Measurements from ENCODE around the gene CFAP57.

The CFAP57 gene

DNA sequence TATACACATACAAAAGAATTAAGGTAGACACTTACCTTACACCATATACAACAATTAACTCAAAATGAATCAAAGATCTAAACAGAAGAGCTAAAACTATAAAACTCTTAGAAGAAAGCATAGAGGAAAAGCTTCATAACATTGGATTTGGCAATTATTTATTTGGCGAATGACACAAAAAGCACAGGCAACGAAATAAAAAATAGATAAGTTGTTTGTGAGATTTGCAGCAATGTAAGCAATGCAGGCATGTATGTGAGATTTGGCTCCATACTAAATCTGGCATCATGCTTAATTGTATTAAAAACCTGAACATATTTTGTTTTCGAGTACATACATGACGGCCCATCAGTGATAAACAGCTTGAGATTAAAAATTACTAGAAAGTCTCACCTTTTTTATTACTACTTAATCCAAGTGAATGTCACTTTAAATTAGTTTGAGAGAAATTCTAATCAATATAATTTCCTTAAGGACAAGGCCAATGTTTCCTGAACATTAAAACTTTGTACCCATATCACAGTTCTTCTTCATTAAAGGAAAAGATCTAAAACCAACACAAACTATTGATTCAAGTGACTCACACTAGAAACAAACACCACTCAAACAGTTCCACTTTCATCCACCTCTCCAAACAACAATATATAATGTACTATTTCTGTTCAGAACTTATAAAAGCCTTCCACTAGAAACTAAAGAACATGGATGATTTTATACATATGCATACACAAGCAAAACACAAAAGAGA is 74.5 kb downstream of the CFAP57 start:
- intact Hi-C loops (cut with DNase I): no loop called here
- DNase-seq: no peak

DNA sequence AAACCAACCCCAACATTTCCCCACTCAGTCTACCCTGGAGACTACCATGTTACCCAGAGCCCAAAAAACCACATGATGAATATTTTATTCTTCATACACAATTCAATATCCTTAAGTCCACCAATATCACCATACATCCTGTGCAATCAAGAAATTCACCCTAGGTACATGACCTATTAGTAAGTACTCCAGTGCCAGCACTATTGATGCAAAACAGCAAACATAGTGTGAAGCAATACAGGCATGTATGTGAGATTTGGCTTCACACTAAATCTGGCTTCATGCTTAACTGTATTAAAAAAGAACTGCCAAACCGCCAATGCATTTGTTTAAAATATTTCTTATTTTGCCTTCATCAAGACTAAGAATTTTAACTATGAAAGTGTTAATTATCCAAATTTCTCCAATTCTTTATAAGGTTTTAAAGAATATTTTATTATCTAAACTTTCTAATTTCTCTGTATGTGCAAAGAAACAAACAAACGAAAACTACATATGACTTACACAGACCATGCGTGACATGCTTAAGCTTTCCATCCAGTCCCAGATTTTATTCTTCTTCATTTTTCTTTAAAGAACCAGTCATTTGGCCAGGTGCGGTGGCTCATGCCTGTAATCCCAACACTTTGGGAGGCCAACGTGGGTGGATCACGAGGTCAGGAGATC is 75.3 kb downstream of the CFAP57 start:
- intact Hi-C loops (cut with DNase I): no loop called here
- DNase-seq: no peak

DNA sequence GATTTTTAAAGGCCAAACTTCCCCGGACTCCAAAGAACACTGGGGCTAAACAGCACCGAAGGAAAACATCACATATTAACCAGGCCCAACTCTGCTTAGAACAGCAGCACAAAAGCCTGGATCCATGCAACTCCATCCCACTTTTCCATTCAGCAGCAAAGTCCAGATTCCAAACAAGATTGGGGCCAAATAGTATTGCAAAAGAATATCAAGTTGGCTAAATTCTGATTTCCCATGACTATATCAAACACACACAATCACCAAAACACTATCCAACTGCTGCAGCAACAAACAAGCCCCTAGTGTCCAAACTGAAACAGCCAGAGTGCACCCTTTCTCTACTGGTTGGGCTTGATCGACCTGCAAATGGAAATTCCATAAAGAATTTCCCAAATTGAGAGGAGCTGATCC is 78.2 kb downstream of the CFAP57 start:
- DNase-seq: peak in 2 of 42 donors; percentile 6 to 18
- intact Hi-C loops (cut with DNase I): no loop called here

DNA sequence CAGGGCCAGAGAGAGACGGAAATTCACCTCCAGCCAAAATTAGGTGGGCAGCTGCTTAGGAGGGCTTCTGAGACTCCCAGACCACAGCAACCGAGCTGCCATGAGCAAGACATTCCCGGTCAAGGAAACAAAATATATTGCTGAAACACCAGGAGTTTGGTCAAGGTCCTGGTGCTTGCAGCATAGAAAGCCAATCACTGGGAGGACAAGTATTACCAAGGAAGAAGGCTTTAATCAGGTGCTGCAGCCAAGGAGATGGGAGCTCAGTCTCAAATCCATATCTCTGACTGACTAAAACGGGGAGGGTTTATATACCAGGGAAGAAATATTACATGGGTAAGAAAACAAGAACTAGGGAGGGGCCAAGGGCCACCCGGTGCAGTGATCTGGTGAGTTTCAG is 78.9 kb downstream of the CFAP57 start:
- intact Hi-C loops (cut with DNase I): no loop called here
- peak in 1 of 42 donors; percentile 22 for DNase-seq

DNA sequence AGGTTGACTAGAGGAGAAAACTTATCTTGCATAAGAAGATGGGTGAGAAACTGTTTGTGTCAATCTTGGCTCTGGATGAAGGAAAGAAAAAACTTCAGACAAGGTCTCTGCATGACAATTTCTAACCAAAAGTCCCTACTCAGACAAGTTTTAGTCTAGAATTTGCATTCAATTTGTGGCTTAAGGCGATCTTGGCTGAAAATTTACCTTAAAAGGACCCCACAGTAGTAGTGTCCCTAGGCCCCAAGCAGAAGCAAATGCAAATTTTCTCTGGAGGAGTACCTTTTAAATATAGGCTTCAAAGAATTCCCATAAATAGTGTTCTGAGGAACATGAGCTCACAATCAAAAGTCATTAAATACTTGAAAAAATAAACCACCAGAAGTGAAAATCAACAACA is 80.1 kb downstream of the CFAP57 start:
- no peak for DNase-seq
- intact Hi-C loops (cut with DNase I): no loop called here

DNA sequence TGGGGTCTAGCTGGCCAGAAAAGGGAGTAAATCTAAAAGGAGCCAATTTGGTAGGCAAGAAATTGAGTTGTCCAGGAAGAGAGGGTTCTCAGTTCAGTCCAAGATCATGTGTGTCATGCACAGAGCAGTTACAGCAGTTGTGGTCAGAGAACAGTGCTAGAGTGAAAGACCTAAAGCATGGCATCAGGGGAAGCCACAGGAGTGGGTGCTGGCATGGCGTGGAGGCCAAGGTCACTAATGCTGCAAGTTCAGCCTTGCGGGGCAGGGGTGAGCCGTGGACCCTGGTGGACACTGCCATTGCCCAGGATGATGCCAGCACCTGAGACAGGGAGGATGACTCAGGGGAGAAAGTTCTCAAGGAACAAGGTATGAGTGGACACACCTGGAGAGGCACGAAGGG is 81.0 kb downstream of the CFAP57 start:
- intact Hi-C loops (cut with DNase I): no loop called here
- peak in 4 of 42 donors; percentile 7 to 26 (median 9) for DNase-seq

DNA sequence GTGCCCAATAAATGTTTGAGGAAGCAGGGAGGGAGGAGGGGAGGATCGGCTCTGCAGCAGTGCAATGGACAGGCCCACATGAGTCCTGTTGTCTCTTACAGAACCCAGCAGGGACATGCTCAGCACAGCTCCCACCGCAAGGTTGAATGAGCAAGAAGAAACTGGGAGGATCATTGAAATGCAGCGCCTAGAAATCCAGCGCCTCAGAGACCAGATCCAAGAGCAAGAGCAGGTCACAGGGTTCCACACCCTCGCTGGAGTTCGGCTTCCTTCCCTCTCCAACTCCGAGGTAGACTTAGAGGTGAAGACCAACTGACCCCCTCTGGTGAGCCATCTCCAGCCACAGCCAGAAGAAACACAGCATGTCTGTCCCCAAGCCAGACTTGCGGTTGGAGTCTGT is 81.7 kb downstream of the CFAP57 start:
- DNase-seq: peak in 6 of 42 donors; percentile 2 to 33 (median 8)
- intact Hi-C loops (cut with DNase I): no loop called here

DNA sequence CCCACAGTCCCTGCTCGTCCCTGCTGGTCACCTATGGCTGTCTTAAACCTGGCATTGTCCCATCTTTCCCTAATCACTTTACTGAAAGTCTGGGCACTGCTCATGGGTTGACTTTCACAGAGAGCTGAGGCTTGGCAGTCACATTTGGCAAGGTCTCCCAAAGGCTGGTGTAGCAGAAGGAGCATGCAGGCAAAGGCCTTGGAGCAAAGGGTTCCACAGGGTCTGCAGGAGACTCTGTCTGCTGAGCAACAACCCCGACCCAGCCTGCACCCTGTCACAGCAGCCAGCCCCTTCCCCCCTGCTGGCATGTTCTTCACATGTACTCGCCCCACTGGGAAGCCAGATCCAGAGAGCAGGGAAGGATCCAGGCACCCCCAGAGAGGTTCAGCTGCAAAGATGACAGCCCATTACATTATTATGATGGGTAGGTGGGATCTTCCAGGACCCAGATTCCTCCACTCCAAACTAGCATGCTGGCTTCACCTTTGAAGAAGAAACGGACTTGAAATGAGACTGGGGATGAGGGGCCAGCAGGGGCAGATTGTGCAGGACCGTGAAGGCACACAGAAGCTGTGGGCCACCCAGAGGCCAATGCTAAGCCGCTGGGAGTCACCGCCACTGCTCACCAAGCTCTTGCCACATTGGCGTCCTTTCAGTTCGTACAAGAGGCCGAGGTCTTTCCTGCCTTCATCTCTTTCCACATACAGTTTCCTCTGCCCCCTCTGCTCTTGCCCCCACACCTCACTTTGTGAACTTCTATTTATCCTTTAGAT is 83.5 kb downstream of the CFAP57 start:
- peak in 6 of 42 donors; percentile 12 to 40 (median 20) for DNase-seq
- intact Hi-C loops (cut with DNase I): no loop called here

DNA sequence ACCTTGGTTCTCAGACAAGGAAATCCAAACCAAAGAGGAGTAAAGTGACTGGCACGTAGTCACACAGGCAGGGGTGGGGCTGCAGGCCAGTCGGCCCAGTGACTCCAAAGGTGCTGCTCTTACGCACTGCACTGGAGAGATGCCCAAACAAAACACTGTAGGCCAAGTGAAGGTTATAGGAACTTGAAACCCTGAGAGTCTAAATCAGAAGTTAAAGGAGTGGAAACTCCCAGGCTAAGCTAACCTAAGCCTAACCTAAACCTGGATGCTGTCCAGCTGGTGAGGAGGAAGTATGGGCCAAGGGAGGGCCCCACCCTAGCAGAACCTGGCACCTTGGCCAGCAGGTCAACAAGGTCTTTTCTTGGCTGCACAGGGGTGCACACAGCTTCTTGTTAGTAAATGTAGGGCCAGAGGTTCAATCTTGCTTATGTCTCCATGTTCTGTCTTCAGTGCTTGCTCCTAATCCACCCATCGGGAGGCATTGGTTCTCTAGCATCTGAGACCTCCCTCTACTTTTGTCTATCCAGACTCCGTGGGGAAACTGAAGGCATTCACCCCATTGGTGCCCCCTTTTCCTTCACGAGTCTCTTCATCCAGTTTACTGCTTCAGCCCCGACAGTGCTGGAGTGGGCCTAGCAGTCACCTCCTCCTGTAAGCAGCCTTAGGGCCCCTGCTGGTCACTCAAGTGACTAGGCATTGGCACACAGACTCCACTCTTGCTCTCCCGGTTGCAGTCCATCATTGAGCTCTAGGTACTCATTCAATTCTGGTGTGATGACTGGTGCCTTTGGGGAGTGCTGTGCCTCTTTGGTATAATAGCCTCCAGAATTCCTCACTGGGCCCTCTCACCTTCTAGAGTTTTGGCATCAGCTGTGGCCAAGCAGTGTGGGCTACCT is 84.8 kb downstream of the CFAP57 start:
- intact Hi-C loops (cut with DNase I): no loop called here
- DNase-seq: peak in 4 of 42 donors; percentile 5 to 31 (median 14)

DNA sequence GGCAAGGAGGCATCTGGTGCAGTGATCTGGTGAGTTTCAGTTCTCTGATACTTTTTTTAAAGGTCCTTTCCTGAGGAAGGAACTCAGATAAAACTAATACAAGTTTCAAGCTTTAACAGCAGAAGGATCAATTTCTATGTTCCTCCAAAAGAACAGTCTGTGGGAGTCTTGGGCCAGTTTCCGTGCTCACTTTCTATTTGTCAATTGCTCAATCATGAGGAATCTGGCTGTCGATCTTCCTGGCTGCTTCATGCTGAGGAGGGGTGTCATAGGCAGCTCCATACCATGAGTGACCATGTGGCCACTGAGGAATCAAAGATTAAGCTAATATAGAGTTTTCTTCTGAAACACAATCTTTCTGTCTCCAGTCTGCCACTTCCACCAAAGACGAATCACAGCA is 86.2 kb downstream of the CFAP57 start:
- peak in 2 of 42 donors; percentile 2 to 29 for DNase-seq
- intact Hi-C loops (cut with DNase I): no loop called here

DNA sequence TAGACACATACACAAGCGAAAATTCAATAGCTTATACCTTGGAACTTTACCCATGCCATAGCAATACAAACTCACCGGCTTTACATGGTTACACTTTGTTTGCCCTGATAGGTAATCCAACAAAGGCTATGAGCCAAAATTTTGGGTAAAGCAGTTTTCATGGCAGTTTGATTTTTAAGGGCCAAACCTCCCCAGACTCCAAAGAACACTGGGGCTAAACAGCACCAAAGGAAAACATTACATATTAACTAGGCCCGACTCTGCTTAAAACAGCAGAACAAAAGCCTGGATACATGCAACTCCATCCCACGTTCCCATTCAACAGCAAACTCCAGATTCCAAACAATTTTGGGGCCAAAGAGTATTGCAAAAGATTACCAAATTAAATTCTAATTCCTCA is 93.3 kb downstream of the CFAP57 start:
- intact Hi-C loops (cut with DNase I): no loop called here
- DNase-seq: peak in 1 of 42 donors; percentile 10

DNA sequence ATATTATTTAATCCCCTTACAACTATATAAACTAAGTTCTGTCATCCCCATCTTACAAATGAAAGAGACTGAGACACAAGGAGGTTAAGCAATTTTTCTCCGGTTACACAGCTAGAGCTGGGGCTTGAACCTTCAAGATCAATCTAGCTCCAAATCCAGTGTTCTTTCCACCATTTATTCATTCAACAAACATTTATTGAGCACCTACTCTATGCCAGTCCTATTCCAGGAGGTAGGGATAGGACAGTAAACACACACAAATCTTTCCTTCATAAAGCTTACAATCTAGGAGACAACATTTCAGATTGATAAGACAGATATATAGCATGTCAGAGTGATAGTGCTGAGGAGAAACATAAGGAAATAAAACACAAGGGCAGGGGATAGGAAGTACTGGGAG is 94.8 kb downstream of the CFAP57 start:
- intact Hi-C loops (cut with DNase I): no loop called here
- DNase-seq: no peak

DNA sequence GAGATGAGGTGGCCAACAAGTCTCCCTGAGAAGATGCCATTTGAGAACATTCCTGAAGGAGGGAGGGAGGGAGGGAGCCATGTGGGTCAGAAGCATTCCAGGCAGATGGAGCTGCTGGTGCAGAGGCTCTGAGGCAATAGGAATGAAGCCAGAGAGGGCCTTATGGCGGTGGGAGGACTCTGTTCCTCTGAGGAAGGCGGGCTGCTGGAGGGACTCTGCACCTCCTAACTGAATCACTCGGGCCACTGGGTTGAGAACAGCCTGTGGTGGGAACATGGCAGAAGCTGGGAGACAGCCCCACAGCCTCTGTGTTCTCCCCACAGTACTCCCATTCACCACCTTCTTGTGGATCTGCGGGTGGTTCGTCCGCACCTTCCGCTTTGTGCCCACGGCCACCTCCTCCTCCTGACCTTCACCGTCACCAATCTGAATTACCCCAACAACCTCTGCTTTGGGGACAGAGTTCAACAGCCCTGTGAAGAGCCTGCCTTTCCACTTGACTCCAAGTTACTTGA is 95.2 kb downstream of the CFAP57 start:
- intact Hi-C loops (cut with DNase I): no loop called here
- peak in 7 of 42 donors; percentile 1 to 33 (median 15) for DNase-seq

DNA sequence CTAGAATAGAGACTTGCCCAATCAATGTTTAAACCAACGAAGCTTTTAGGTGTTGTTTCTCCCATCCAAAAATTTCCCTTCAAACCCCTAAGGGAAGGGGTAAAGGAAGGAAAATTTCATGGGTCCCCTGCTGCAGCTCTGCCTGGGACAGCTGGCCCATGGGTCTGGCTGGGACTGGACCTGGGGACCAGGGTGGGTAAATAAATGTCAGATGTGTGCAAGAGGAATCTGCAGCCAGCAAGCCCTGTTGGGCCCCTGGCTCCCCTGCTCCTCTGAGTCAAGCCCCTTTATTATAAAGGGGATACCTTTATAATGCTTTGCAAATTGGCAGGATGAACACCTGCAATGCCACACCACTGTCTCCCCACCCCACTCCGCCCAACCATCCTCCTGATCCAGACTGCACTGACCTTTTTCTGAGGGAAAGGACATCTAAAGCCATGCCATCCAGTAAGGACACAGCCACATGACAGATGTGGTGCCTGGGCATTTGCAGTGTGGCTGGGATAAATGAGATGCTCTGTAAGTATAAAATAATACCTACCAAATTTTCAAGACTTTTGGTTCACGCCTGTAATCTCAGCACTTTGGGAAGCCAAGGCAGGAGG is 95.8 kb downstream of the CFAP57 start:
- DNase-seq: peak in 6 of 42 donors; percentile 1 to 36 (median 14)
- intact Hi-C loops (cut with DNase I): no loop called here

DNA sequence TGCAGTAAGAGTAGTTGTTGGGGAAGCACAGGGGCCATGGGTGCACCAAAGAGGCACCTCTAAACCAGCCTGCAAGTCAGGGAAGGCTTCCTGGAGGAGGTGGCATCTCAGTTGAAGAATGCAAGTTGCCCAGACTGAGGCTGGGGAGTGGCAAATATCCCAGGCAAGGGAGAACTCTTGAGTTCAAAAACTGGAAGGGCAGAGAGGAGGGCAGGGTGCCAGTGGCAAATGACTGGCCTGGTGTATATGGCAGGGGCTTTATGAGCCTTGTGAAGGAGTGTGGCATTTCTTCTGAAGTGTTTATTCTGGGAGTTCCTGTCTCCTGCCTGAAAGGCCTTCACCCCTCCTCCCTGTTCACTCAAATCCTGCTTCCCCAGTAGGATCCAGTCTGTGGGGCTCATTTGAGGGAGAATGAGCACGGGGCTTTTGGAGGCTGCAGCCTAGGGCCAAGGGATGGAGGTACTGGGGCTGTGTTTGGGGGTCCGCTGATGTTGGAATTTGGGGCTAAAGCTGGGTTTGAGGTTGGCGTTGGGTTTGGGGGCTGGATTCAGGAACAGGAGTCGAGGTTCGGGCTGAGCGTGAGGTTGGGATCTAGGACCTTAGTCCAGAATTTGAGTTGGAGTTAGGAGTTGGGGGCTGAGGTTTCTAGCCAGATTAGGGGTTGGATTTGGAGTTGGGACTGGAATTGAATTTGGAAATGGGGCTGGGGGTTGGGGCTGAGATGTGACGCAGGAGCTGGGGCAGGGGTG is 97.7 kb downstream of the CFAP57 start, which contains the start of gene TMEM125:
Gene TMEM125, plus strand, starts transcription at position 357 of the 749 bp plus-strand sequence. CDS start 2,740 bp downstream, outside the sequence.
- DNase-seq: peak in 7 of 42 donors; percentile 5 to 43 (median 21)
- intact Hi-C loops (cut with DNase I): no loop called here

DNA sequence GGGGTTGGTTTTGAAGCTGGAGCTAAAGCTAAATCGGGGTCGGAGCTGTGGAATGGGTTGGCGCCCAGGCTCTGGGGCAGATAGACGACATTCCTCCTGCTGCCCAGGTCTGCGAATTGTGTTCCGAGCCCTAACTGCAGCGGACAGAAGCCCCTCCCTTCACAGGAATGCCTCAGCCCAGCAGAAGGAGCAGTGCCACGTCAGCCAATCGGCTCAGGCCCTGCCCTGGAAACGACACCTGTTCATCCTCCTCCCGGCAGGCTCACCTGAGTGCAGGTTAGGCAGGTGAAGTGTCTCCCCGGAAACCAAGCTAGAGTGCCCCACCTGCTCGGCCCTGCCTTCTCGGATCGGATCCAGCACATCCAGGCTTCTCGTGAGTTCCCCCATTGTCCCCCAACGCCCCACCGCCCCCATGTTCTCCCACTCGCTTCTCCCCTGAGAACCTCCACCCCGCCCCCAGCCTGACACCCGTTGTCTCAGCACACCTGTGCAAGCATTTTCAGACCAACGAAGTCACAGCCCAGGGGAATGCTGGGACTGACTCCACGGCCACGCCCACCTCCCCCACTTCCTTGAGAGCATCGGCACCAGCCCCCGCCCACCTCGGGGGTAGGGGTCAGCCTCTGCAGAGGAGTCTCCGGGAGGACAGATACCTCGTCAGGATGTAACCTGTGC is 98.4 kb downstream of the CFAP57 start:
- DNase-seq: peak in 8 of 42 donors; percentile 6 to 45 (median 22)
- intact Hi-C loops (cut with DNase I): no loop called here

All from head of caudate nucleus (tissue), 42 donors.